ENCODE measurements around the gene PHACTR1. TPM values are rescaled to one million over a fixed set of nuclear protein-coding genes. Genes with fewer than 3 reads are reported as not detected.
"Not testable (repeated sequence)": the region's sequence is repeated elsewhere in the genome, so short reads cannot be mapped to it uniquely, and the experiment has no call there.

PHACTR1 gene
- total and polyA plus RNA-seq, 8 donors, result 0.46 to 17.4 (median 6.4) TPM; not detected in 1

DNA sequence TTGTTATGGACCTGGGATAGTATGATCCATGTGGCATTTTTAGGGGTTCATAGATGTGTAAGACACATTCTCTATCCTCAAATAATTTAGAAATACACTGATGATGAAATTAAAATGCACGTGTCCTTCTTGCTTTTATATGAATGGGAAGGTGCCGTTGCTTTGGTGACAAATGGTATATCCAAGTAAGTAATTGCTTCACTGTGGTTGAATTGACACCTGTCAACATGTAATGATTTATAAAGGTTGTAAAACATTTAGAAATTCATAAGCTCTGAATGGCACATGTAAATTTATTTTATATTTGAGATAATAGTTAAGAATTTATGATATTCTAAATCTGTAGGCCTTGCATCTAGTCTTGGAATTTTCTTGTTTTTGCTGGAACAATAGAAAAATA is 227.0 kb downstream of the PHACTR1 start:
- H3K27me3 ChIP-seq, result no peaks in the 10 kb centered on the region
- no peak overlapping the region for H3K4me3 ChIP-seq
- H3K4me1 ChIP-seq, result no peaks in the 10 kb centered on the region
- TF ChIP-seq, protein P1, sequence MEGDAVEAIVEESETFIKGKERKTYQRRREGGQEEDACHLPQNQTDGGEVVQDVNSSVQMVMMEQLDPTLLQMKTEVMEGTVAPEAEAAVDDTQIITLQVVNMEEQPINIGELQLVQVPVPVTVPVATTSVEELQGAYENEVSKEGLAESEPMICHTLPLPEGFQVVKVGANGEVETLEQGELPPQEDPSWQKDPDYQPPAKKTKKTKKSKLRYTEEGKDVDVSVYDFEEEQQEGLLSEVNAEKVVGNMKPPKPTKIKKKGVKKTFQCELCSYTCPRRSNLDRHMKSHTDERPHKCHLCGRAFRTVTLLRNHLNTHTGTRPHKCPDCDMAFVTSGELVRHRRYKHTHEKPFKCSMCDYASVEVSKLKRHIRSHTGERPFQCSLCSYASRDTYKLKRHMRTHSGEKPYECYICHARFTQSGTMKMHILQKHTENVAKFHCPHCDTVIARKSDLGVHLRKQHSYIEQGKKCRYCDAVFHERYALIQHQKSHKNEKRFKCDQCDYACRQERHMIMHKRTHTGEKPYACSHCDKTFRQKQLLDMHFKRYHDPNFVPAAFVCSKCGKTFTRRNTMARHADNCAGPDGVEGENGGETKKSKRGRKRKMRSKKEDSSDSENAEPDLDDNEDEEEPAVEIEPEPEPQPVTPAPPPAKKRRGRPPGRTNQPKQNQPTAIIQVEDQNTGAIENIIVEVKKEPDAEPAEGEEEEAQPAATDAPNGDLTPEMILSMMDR (IDR thresholded peaks at IDR 0.05), result no peak
- TF ChIP-seq EP300 (IDR thresholded peaks at IDR 0.05) (no peak), POLR2AphosphoS5 (IDR thresholded peaks at IDR 0.05) (no peak), POLR2A (IDR thresholded peaks at IDR 0.05) (no peak)
- no peak overlapping the region for H3K27ac ChIP-seq
- 89 to 93% (median 91%) methylated on average over 2 of the region's 2 CpGs for WGBS, 5 donors
- no peak for DNase-seq
- H3K9me3 ChIP-seq, result no peaks in the 10 kb centered on the region
- intact Hi-C loops (cut with DNase I; ENCODE audit: low total_unique reads), result no loop called here
- no peaks in the 10 kb centered on the region for H3K36me3 ChIP-seq

DNA sequence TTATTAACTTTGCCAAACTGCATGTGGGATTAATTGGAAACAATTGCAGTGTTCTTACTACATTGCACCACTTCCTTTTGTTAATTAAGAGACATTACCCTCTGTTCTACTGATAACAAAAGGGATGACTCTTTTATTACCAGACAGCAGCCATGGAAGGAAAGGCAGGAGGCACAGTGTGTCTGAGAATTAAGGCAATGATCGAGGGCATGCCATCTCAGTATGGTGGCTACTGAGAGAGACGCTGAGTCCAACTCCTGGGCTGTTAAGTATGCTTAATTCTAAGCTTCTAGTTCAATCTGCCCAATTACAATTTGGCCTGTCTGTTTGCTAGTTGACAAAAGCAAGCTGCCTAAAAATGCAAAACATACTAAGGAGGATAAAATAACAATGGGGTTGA is 227.4 kb downstream of the PHACTR1 start:
- Histone ChIP-seq H3K4me3 (no peak overlapping the region), H3K36me3 (no peaks in the 10 kb centered on the region), H3K27ac (no peak overlapping the region), H3K27me3 (no peaks in the 10 kb centered on the region), H3K4me1 (no peaks in the 10 kb centered on the region), H3K9me3 (no peaks in the 10 kb centered on the region)
- intact Hi-C loops (cut with DNase I; ENCODE audit: low total_unique reads), result no loop called here
- TF ChIP-seq, protein P1 (IDR thresholded peaks at IDR 0.05), result no peak
- TF ChIP-seq POLR2AphosphoS5 (IDR thresholded peaks at IDR 0.05) (no peak), POLR2A (IDR thresholded peaks at IDR 0.05) (no peak), EP300 (IDR thresholded peaks at IDR 0.05) (no peak)
- DNase-seq, result no peak
- 74 to 85% (median 82%) methylated on average over 2 of the region's 2 CpGs for WGBS, 5 donors

DNA sequence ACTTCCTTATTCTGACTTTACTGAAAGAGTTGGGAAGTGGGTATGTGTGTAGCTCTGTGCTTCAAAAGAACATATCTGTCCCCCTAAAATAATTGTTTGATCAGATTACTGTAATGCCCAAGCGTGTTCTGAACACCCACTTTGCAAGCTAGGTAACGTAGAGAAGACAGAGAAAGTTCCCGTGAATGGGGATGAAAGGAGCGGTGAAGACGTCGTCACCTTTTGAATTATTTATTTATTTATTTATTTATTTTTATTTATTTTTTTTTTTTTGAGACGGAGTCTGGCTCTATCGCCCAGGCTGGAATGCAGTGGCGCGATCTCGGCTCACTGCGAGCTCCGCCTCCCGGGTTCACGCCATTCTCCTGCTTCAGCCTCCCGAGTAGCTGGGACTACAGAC is 228.0 kb downstream of the PHACTR1 start:
- DNase-seq; intact Hi-C loops (cut with DNase I; ENCODE audit: low total_unique reads); H3K9me3 ChIP-seq; H3K27me3 ChIP-seq; H3K4me3 ChIP-seq; H3K27ac ChIP-seq; H3K4me1 ChIP-seq; H3K36me3 ChIP-seq: not testable (repeated sequence)
- WGBS, 5 donors, result 91 to 97% (median 96%) methylated on average over 13 to 16 of the region's 16 CpGs

DNA sequence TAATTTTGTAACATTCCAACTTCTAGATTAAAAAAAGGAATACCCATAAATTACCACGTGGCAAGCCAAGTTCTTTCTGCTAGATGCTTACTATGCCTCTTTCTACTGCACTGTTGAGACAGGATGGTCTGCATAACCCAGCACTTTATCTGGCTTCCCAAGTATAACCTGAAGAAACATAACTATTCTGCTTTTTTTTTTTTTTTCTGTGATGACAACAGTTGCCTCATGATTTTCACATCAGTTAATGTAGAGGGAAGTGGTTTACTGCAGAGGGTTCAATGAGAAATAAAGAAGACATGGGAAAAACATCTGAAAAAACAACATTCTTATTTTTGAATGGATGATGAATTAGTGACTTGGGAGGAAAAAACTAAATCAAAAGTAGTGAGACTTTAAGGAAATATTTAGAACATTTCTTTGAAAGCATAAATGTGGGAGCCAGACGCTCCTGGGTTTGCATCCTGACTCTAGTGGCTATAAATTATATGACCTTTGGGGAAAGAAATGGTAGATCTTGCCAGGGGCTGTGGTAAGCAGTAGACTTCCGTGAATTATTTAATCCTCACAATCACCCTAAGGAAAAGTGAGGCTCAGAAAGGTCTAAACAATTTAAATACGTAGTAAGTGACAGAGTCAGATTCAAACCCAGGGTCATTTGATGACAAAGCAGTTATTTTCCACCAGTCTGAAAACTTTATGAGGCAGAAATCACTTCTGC is 230.7 kb downstream of the PHACTR1 start:
- H3K36me3 ChIP-seq, result no peaks in the 10 kb centered on the region
- WGBS, 5 donors, result 58 to 76% (median 65%) methylated on average over 4 of the region's 4 CpGs
- TF ChIP-seq, protein P1 (IDR thresholded peaks at IDR 0.05), result no peak
- TF ChIP-seq POLR2A (IDR thresholded peaks at IDR 0.05), result no peak
- no peak for TF ChIP-seq EP300 (IDR thresholded peaks at IDR 0.05)
- TF ChIP-seq POLR2AphosphoS5 (IDR thresholded peaks at IDR 0.05), result no peak
- no peak overlapping the region for H3K27ac ChIP-seq
- H3K9me3 ChIP-seq, result peaks cover 0 to 4% (median 0%) of the 10 kb centered on the region in 4 donors
- no peak overlapping the region for H3K4me3 ChIP-seq
- intact Hi-C loops (cut with DNase I; ENCODE audit: low total_unique reads), result no loop called here
- H3K27me3 ChIP-seq, result no peaks in the 10 kb centered on the region
- peaks cover 0 to 4% (median 0%) of the 10 kb centered on the region in 4 donors for H3K4me1 ChIP-seq
- no peak for DNase-seq

DNA sequence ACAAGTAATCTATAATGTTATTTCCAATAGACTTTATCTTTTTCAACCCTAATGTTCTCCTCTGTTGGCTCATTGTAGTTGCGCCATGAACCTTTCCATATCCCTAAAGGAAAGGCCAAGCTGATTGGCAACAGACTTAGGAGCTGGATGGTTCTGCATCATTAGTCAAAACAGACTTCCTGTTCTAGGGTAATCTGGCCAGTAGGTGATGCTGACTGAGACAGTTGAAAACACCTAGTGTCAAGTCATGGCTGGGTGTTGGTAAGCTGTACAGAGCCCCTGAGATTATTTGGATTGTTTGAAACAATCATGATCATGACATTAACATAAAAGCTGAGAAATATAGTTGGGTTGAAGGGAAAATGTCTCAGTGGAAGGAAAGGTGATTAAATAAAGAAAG is 231.4 kb downstream of the PHACTR1 start:
- TF ChIP-seq EP300 (IDR thresholded peaks at IDR 0.05), result no peak
- TF ChIP-seq, protein P1 (IDR thresholded peaks at IDR 0.05), result no peak
- no peak for TF ChIP-seq POLR2AphosphoS5 (IDR thresholded peaks at IDR 0.05)
- TF ChIP-seq POLR2A (IDR thresholded peaks at IDR 0.05), result no peak
- no peaks in the 10 kb centered on the region for H3K36me3 ChIP-seq
- no peak overlapping the region for H3K27ac ChIP-seq
- 90 to 97% (median 97%) methylated on average over 1 of the region's 1 CpG for WGBS, 5 donors
- H3K27me3 ChIP-seq, result no peaks in the 10 kb centered on the region
- peaks cover 0 to 4% (median 0%) of the 10 kb centered on the region in 4 donors for H3K9me3 ChIP-seq
- H3K4me3 ChIP-seq, result no peak overlapping the region
- intact Hi-C loops (cut with DNase I; ENCODE audit: low total_unique reads), result no loop called here
- DNase-seq, result no peak
- H3K4me1 ChIP-seq, result peaks cover 0 to 9% (median 0%) of the 10 kb centered on the region in 4 donors

Measured in stomach (tissue), 9 donors.